ENCODE measurements around the gene OR10D3.

GRCh38 chr11:124152770-124153407 lies 30.3 kb upstream of the OR10D3 start:
- TF ChIP-seq GATA2 (IDR thresholded peaks at IDR 0.05; ENCODE audit: low read depth, low read length) (no peak), GATA3 (IDR thresholded peaks at IDR 0.05; ENCODE audit: low read depth, low read length) (no peak)

Data from SH-SY5Y (cell line).